Activated CD4-positive, CD25-positive, alpha-beta regulatory T cell (primary cell): ENCODE data around the gene ZNF595.
"Not testable (repeated sequence)": the region's sequence is repeated elsewhere in the genome, so short reads cannot be mapped to it uniquely, and the experiment has no call there.

Experiments
- DNase-seq, 4 experiments: peaks; one replicate each; lab custom pipeline; 2025; lab: John Stamatoyannopoulos, UW

Gene ZNF595

DNA sequence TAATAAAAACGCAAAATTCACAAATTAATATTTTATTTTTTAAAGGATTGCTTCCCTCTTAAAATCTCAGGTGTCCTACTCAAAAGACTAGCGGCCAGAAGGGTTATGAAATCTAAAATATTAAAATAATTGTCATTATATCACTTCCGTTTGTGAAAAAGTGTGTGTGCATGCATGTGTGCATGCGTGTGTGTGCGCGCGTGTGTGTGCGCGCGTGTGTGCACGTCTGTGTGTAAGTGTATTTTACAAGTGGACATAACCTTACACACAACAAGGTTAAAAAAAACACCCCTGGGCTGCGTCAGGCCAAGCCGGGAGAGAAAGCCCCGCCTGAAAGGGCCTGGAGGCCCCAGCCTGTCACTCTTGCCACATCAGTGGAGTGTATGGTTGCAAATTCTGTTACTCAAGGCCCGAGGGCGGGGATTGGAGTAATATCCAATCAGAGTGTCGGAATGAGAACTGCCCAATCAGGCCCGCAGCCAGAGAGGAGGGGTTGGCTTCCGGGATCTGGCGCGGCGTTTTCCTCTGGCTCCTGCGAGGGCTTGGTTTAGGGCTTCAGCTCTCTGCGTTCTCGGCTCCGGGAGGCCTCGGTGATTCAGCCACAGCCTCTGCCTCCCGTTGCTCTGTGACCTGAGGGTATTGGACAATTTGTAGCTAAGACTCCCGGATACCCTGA, at the start of gene ZNF595:
Gene ZNF595, plus strand, starts transcription at position 518 of the 676 bp plus-strand sequence. CDS start 168 bp downstream, outside the sequence.
- not testable (repeated sequence) for DNase-seq

DNA sequence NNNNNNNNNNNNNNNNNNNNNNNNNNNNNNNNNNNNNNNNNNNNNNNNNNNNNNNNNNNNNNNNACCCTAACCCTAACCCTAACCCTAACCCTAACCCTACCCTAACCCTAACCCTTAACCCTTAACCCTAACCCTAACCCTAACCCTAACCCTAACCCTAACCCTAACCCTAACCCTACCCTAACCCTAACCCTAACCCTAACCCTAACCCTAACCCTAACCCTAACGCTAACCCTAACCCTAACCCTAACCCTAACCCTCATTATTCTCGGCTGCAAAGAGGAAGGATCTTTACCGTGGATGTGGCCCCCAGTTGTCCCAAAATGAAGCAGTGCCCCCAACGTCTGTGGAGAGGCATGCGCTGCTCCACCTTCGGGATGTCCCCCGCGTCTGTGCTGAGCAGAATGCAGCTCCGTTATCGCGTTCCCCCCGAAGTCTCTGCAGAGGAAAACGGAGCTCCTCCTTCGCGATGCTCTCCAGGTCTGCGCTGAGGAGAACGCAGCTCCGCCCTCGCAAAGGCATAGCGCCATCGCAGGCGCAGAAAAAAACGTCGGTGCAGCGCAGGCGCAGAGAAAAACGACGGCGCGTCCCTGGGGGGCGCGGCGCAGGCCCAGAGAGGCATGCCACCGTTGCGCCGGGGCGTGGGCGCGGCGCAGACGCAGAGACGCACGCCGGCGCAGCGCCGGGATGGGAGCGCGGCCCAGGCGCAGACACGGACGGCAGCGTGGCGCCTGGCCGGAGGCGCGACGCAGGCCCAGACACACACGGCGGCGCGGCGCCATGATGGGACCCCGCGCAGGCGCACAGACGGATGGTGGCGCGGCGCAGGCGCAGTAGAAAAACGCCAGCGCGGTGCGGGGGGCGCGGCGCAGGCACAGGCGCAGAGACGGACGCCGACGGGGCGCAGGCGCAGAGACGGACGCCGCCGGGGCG, 42.9 kb upstream of the ZNF595 start:
- DNase-seq, result not testable (repeated sequence)

DNA sequence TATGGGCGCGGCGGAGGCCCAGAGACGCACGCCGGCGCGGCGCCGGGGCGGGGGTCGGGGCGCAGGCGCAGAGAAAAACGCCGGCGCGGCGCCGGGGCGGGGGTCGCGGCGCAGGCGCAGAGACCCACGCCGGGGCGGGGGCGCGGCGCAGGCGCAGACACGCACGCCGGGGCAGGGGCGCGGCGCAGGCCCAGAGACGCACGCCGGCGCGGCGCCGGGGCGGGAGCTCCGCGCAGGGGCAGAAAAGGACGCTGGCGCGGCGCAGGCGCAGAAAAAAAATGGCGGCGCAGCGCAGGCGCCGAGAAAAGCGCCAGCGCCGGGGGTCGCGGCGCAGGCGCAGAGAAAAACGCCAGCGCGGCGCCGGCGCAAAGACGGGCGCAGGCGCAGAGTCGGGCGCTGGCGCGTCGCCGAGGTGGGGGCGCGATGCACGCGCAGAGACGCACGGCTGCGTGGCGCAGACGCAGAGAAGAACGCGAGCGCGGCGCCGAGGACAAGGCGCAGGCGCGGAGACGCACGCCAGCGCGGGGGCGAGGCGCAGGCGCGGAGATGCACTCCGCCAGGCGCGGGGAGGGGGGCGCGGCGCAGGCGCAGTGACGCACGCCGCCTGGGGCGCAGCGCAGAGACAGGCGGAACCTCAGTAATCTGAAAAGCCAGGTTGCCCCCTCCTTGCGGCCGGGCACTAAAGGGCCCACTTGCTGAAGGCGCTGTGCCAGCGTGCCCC, 41.9 kb upstream of the ZNF595 start:
- not testable (repeated sequence) for DNase-seq

DNA sequence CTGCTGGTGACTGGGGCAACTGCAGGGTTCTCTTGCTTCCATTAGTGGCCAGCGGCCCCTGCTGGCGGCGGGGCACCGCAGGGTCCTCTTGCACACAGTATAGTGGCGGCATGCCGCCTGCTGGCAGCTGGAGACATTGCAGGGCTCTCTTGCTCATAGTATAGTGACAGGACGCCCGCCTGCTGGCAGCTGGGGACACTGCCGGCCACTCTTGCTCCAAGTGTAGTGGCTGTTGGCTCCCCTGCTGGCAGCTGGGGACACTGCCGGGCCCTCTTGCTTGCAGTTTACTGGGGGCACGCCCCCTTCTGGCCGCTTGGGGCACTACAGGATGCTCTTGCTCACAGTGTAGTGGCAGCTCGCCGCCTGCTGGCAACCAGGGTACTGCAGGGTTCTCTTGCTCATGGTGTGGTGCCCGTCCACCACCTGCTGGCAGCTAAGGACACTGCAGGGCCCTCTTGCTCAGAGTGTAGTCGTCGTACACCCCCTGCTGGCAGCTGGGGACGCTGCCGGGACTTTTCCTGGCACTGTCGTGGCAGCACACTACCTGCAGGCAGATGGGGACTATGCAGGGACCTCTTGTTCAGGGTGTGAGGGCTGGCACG, 41.2 kb upstream of the ZNF595 start:
- DNase-seq, result not testable (repeated sequence)

DNA sequence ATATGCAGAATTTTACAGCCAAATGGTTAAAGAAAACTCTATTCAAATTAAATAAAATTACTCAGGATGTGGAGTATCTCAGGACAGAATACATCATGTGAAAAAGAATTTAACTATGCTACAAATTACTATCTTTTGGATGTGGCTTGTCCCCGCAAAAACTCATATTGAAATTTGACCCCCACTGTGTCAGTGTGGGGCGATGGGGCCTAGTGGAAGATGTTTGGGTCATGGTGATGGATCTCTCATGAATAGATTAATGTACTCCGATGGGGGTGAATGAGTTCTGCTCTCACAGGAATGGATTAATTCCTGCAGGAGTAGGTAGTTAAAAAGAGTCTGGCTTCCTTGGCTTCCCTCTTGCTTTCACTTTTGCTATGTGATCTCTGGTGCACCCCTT, 35.0 kb upstream of the ZNF595 start:
- DNase-seq, result not testable (repeated sequence)

DNA sequence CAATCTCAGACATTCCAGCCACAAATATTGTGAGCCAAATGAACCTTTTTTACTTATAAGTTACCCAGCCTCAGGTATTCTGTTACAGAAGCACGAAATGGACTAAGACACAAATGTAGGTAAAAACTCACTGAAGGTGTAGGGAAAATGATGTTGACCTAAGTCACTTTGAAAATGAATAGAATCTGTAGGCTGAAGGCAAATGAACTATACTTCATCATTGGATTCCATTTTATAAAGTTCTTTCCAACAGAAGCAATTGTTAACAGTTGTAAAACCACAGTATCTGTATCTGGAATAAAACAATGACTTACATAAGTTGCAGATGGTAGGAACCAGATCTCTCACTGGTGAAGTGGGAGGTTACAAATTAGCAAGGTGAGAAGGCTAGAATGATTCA, 34.5 kb upstream of the ZNF595 start:
- not testable (repeated sequence) for DNase-seq

DNA sequence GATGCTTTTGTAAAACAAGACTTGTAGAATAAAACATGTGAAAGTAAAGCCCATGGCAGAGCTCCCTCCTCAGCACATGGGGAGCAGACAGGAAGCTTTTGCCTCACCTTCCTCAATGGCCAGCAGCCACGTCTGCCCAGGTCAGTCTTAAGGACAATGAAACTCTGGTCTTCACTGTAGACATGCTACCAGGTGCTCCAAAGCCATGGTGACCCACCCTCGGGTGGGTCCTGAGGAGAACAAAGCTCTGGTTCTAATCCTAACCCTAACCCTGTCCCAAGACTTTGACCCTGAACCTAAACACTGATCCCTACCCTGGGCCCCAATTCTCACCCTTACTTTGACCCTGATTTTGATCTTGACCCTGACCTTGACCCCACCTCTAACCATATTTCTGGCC, 30.2 kb upstream of the ZNF595 start:
- not testable (repeated sequence) for DNase-seq

DNA sequence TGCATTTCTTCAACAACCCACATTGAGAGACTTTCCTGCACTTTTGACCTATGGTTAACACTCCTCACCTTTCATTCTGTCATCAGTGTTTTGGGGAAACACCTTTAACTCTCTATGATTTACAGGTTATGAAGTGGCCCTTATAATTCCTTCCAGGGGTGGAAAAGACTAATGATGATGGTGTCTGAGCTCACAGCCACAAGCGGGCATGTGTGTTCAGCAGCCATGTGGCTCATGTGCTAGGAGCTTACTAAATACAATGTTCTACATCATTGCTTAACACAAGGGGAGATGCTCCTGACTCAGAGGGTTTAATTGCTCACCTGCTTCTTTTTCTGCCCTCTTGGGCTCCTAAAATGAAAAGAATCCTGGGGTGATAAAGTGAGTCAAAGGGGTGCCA, 28.8 kb upstream of the ZNF595 start:
- not testable (repeated sequence) for DNase-seq

DNA sequence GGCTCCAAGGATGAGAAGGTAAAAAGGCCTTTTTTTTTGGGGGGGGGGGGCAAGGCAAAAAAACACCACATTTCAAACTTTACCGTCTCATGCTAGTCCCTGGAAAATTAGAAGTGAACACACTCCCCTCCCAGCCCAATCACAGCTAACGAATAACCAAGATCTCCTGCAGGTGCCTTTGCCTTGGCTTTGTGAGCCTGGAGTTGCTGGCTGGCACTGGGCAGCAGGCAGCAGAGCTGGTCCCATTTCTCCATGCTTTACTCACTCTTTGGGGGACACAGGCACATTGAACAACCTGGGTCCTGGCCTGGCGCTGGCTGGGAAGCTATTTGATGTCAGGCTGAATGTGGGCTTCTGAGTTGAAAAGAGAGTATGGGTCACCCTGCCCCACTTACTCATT, 25.6 kb upstream of the ZNF595 start:
- not testable (repeated sequence) for DNase-seq

DNA sequence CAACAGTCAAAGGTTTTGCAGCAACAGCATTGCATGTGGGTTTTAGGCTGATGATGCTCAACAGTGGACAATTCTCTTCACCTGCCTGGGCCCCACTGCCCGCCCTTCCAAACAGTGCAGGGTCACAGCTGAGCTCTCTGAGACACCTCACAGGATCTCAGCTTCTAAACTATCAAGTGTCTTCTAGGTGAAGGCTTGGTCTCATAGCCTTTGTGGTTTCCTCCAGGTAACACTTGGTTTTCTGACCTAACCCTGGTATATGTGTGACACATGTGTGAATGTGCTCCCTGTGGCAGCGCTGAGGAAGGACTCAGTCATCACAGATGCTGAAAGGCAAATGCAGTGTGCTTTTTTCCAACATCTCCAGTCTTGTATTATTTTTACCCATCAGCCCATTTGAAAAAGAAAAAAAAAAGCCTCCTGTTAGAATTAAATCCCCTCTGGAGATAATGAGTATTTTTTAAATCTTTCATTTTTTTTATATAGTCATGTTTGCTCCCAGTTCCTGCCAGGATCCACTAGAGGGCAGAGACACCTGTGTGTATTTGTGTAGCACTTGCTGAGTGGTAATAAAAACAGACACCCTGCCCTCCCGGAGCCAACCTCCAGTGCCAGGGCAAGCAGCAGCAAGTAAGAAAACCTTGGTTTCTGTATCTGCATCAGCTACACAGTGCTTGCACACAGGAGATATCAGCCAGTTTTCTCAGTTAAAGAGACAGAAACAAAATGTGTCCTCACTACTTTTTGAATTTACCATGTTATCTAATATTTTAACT, 24.2 kb upstream of the ZNF595 start:
- not testable (repeated sequence) for DNase-seq

DNA sequence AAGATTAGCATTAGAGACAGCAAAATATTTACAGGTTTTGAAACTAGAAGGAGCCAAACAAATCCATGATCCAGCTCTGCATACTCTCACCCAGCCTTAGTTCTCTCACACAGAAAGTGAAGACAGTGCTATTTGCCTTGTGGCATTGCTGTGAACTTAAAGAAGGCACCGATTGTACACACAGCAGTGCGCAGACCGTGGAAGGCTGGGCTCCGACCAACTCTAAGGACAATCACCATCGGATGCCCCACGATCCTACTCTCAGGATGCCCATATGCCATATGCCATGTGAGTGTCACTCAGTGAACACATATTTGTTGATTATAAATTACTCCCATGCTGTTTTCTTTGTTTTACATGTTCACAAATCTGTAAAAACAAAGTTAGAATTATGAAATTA, 19.8 kb upstream of the ZNF595 start:
- not testable (repeated sequence) for DNase-seq

DNA sequence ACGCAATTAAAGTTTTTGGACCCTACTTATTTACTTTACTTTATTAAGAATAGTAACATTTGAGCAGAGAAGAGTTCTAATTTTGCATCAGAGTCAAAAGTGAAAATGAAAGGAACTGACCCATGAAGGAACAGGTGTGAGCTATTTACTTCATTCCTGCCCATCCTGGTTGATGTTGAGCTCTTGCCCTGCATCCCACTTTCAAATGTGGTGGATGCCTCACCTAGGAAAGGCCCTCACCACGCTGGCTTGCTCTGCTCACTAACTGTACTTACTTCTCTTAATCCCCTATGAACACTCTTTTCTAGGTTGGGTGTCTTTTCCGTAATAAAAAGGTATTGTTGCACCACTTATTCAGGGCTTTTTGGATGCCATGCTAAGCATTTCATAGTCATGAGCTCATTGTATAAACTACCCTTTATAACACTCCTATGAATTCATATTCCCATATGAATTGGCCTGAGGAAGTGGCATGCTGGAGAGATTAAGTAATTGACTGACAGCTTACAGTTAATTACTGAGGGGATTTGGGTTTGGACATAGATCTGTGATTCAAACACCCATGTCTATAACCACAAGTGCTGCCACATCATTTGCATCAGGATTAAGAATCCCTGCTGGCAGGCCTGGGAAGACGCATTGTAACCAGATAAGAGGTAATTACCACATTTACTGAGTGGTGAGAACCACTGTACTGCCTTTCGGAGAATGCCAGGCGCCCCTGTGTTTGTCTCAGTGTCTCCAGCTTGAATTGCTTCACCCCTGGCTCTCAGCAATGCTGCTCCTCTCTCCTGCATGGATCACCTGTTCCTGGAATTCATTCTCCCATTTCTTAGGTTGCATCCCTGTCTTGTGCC, 16.3 kb upstream of the ZNF595 start:
- not testable (repeated sequence) for DNase-seq

DNA sequence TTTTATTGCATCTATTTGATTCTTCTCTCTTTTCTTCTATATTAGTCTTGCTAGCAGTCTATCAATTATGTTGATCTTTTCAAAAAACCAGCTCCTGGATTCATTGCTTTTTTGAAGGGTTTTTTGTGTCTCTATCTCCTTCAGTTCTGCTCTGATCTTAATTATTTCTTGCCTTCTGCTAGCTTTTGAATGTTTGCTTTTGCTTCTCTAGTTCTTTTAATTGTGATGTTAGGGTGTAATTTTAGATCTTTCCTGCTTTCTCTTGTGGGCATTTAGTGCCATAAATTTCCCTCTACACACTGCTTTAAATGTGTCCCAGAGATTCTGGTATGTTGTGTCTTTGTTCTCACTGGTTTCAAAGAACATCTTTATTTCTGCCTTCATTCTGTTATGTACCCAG, 14.9 kb upstream of the ZNF595 start:
- not testable (repeated sequence) for DNase-seq

DNA sequence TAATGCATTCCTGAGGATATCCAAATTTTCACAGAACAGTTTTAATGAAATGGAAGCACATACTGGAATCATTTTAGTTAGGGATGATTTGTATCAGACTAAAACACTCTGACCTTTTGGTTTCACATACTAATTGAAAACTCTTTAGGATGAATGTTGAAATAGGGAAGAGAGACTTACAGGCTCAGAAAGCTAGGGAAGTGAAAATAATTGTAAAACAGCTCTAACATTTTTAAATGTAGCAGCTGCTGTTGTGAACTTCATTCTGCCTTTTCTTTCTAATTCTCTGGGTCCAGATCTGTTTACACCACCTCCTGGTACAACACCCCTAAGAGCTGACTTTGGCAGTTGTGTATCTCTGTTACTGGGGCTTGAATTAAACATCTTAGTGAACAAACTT, 9.7 kb upstream of the ZNF595 start:
- DNase-seq, result not testable (repeated sequence)

DNA sequence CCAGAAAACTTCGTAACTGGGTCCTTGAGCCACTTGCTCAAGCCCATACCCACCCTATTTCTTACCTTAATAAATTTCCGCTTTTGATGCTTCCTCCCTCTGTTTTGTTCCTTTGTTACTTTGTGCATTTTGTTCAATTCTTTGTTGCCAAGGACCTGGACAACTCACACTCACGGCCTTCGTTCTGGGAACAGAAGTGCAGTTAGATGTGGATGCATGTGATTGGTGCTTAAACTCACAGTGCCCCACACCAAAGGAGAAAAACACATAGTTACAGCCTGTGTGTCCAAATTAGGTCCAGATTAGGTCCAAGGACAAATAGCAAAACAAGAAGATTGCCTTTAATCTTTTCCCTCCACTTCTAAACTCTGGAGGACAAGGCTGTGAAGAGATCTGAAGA, 1.9 kb upstream of the ZNF595 start:
- DNase-seq, result not testable (repeated sequence)

DNA sequence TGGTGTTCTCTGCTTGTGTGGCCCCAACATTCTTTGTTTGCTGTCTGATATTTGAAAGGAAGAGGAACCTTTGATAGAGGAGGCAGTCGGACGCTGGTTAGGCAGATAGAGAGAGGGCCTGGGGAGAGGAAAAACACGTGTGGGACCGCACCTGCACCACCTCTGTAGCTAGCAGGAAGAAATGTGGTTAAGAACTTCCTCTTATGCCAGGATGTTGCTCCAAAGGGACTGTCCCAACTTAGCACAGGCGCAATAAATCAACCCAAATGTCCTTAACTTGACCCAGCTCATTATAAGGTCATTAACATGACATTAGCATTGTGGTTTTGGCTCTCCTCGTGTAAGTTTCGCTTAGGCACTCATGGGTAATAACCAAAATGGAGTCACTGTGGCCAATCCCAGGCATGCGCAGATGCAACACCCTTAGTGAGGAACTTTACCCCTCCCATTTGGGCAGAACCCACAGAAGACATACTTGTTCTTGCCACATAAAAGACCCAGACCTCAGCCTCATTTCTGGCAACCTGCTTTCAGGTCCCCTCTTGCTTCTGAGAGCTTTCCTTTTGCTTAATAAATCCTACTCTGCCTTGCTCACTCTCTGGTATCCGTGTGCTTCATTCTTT, 1.4 kb upstream of the ZNF595 start:
- not testable (repeated sequence) for DNase-seq

DNA sequence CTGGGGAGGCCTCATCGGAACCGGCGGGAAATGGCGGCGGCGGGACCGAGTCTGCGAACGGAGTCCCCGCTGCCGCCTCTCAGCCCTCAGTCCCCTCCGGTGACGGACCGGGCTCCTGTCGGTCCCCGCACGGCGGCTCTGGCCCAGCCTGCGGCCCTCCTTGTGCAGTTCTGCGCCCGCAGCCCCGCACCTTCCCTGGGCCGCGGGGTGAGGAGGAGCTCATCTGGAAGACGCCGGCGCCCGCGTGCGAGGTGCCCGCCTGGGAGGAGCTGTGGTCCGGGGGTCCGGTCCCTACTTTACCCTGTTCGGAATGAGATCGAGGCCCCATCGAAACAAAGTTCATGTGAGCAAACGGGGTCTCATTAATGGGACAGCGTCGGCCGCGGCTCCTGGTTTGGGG, 400 bp downstream of the ZNF595 start:
- DNase-seq, result not testable (repeated sequence)

DNA sequence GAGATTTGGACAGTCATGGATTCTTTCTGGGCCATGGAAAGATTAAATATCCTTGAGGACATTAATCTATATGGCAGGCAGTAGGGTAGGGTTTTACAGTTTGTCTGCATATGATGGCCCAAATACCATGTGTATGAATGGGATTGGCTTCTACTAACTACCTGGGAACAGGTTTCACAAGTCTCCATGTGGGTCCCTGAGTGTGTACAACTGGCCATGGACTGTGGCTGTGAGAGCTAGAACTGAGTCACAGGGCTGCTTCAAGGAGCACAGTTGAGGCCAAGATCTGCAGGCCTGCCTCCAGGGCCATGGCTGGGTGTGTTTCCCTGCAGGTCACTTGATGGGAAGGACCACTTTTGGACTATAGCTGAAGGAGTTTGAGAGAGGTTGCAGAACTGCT, 11.6 kb downstream of the ZNF595 start:
- DNase-seq, result not testable (repeated sequence)

DNA sequence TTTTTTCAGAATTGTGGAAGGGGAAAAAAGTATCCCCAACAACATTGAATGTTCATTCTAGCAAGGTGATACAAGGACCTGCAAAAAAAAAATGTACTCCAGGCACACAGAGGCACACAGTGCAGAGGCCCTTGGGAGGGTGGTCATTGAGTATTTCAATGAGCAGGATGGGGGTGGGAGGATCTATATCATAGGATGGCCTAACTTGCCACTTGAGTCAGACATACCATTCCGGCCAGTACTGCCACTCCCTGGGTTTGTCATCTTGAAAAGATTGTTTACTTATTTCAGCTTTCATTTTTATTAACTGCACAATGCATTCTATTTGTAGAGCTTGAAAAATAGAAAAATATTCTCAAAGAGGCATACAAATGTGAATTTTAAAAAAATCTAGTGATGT, 18.7 kb downstream of the ZNF595 start:
- DNase-seq, result no peak

DNA sequence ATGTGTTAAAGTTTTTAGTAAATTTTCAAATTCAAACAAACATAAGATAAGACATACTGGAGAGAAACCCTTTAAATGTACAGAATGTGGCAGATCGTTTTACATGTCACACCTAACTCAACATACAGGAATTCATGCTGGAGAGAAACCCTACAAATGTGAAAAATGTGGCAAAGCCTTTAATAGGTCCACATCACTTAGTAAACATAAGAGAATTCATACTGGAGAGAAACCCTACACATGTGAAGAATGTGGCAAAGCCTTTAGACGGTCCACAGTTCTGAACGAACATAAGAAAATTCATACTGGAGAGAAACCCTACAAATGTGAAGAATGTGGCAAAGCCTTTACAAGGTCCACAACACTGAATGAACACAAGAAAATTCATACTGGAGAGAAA, 32.8 kb downstream of the ZNF595 start:
- DNase-seq, result no peak
